ENCODE results near the gene NEGR1. TPM values are rescaled to one million over a fixed set of nuclear protein-coding genes. Genes with fewer than 3 reads are reported as not detected.

The NEGR1 gene
- total RNA-seq, 1 experiment from 2014 or later: 2.9 TPM

GRCh38 chr1:71660411-71660810 lies 621.9 kb downstream of the NEGR1 start (continued):
- TF ChIP-seq ATF1 (CRISPR knock-in tag; IDR thresholded peaks at IDR 0.05): no peak

GRCh38 chr1:71657891-71658679 lies 624.3 kb downstream of the NEGR1 start:
- Mint-ChIP-seq H3K27ac (no peak overlapping the region), H3K4me3 (no peak overlapping the region), H3K4me1 (no peaks in the 10 kb centered on the region), H3K9me3 (0 out of 2 replicates have a peak, but pooled peaks cover 4% of the 10 kb centered on the region), H3K36me3 (no peaks in the 10 kb centered on the region), H3K27me3 (ENCODE audit: low read depth) (no peaks in the 10 kb centered on the region; the same call in 1 of the 2 replicates)
- no peak for TF ChIP-seq IRF1 (CRISPR knock-in tag; IDR thresholded peaks at IDR 0.05)
- TF ChIP-seq SMAD3 (CRISPR knock-in tag; IDR thresholded peaks at IDR 0.05; ENCODE audit: borderline replicate concordance): no peak
- no peak for TF ChIP-seq NFYB (CRISPR knock-in tag; conservative IDR thresholded peaks at IDR 0.05; ENCODE audit: low read depth)
- TF ChIP-seq PREB (CRISPR knock-in tag; IDR thresholded peaks at IDR 0.05; ENCODE audit: borderline replicate concordance): no peak
- TF ChIP-seq E2F5 (CRISPR knock-in tag; IDR thresholded peaks at IDR 0.05): no peak
- TF ChIP-seq ERG (CRISPR knock-in tag; IDR thresholded peaks at IDR 0.05): no peak
- no peak for TF ChIP-seq E2F1 (CRISPR knock-in tag; IDR thresholded peaks at IDR 0.05)
- no peak for TF ChIP-seq GABPB1 (CRISPR knock-in tag; IDR thresholded peaks at IDR 0.05)
- no peak for TF ChIP-seq PRDM15 (CRISPR knock-in tag; IDR thresholded peaks at IDR 0.05)
- no peak for TF ChIP-seq FOXK1 (CRISPR knock-in tag; IDR thresholded peaks at IDR 0.05)
- no peak for TF ChIP-seq ZNF138 (CRISPR knock-in tag; conservative IDR thresholded peaks at IDR 0.05)
- no peak for TF ChIP-seq ZNF671 (CRISPR knock-in tag; IDR thresholded peaks at IDR 0.05)
- TF ChIP-seq ATF1 (CRISPR knock-in tag; IDR thresholded peaks at IDR 0.05): no peak
- TF ChIP-seq EMX1 (CRISPR knock-in tag; IDR thresholded peaks at IDR 0.05): no peak
- no peak for TF ChIP-seq CBFB (CRISPR knock-in tag; IDR thresholded peaks at IDR 0.05; ENCODE audit: low read depth)
- no peak for TF ChIP-seq NR2C2 (CRISPR knock-in tag; IDR thresholded peaks at IDR 0.05)
- DNase-seq (ENCODE audit: low spot score) (no peak), ATAC-seq (no peak)
- POLR2A ChIA-PET: no interaction called here
- CTCF ChIA-PET: no interaction called here
